Nephron progenitor cell (in vitro differentiated cells): Measurements from ENCODE around the gene PARD3.

Source experiments
- DNase-seq: peaks from one replicate; pipeline ENCODE4 v3.0.0; 2021
- H3K27ac Mint-ChIP-seq: 2 replicates; pipeline ENCODE4 v1.8.0; 2021; ENCODE audit warnings: mild to moderate bottlenecking, moderate library complexity, mixed read lengths
- H3K27me3 Mint-ChIP-seq: 2 replicates; pipeline ENCODE4 v1.8.0; 2021; ENCODE audit warnings: mild to moderate bottlenecking, low read depth, mixed read lengths; ENCODE audit not compliant: poor library complexity
- H3K36me3 Mint-ChIP-seq: 2 replicates; pipeline ENCODE4 v1.8.0; 2021; ENCODE audit warnings: low read depth, mixed read lengths
- H3K4me1 Mint-ChIP-seq: 2 replicates; pipeline ENCODE4 v1.8.0; 2021; ENCODE audit warnings: mixed read lengths
- H3K4me3 Mint-ChIP-seq: 2 replicates; pipeline ENCODE4 v1.8.0; 2021; ENCODE audit warnings: mild to moderate bottlenecking, moderate library complexity, mixed read lengths
- H3K9me3 Mint-ChIP-seq: 2 replicates; pipeline ENCODE4 v1.8.0; 2021; ENCODE audit warnings: mild to moderate bottlenecking, moderate library complexity, mixed read lengths
- TF ChIP-seq, protein P1 (sequence below): fragments of 200-600 bp; sonication (generic); IDR thresholded peaks from 2 replicates; pipeline ENCODE4 v1.5.0; 2021; ENCODE audit warnings: antibody characterized with exemption

The PARD3 gene

GRCh38 chr10:34633374-34633773 lies 181.7 kb downstream of the PARD3 start:
- H3K9me3 Mint-ChIP-seq: no peaks in the 10 kb centered on the region
- H3K4me3 Mint-ChIP-seq: no peak overlapping the region
- H3K36me3 Mint-ChIP-seq: peaks cover 22% of the 10 kb centered on the region
- no peak overlapping the region for H3K27ac Mint-ChIP-seq
- TF ChIP-seq, protein P1, sequence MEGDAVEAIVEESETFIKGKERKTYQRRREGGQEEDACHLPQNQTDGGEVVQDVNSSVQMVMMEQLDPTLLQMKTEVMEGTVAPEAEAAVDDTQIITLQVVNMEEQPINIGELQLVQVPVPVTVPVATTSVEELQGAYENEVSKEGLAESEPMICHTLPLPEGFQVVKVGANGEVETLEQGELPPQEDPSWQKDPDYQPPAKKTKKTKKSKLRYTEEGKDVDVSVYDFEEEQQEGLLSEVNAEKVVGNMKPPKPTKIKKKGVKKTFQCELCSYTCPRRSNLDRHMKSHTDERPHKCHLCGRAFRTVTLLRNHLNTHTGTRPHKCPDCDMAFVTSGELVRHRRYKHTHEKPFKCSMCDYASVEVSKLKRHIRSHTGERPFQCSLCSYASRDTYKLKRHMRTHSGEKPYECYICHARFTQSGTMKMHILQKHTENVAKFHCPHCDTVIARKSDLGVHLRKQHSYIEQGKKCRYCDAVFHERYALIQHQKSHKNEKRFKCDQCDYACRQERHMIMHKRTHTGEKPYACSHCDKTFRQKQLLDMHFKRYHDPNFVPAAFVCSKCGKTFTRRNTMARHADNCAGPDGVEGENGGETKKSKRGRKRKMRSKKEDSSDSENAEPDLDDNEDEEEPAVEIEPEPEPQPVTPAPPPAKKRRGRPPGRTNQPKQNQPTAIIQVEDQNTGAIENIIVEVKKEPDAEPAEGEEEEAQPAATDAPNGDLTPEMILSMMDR: no peak
- no peaks in the 10 kb centered on the region for H3K27me3 Mint-ChIP-seq
- H3K4me1 Mint-ChIP-seq: peaks cover 61% of the 10 kb centered on the region
- no peak for DNase-seq

GRCh38 chr10:34629084-34629483 lies 186.0 kb downstream of the PARD3 start:
- no peak overlapping the region for H3K4me3 Mint-ChIP-seq
- DNase-seq: no peak
- H3K27me3 Mint-ChIP-seq: no peaks in the 10 kb centered on the region
- H3K36me3 Mint-ChIP-seq: peaks cover 10% of the 10 kb centered on the region
- peaks cover 28% of the 10 kb centered on the region for H3K4me1 Mint-ChIP-seq
- no peak overlapping the region for H3K27ac Mint-ChIP-seq
- TF ChIP-seq, protein P1: no peak
- no peaks in the 10 kb centered on the region for H3K9me3 Mint-ChIP-seq

DNA sequence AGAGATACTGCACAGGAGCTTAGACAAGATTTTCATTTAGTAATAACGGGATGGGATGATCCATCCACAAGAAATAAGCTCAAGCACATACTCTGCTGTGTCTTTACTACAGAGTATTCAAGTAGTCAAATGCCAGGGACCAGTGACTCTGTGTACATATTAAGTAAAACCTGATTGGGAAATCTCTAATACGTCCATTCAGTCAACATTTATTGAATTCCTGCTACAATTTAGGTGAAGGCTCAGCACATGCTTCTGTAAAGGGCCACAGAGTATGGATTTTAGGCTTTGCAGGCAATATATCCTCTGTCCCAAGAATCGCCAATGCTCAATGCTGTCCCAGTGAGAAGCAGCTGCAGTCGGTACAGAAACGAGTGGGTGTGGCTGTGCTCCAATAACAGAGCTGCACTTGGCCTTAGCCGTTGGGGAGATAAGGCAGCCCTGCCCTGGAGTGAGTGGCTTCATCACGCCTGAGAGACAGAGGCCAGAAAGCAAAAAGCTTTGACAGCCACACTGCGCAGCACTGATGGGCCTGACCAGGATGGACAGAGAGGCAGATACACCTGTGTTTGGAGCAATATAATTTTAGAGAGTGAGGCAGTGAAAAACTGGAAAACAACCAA lies 186.8 kb downstream of the PARD3 start:
- H3K4me3 Mint-ChIP-seq: no peak overlapping the region
- no peak for DNase-seq
- H3K36me3 Mint-ChIP-seq: peaks cover 2% of the 10 kb centered on the region
- H3K27ac Mint-ChIP-seq: no peak overlapping the region
- no peaks in the 10 kb centered on the region for H3K9me3 Mint-ChIP-seq
- no peaks in the 10 kb centered on the region for H3K27me3 Mint-ChIP-seq
- TF ChIP-seq, protein P1: no peak
- peaks cover 23% of the 10 kb centered on the region for H3K4me1 Mint-ChIP-seq

- Mint-ChIP-seq H3K9me3 (no peaks in the 10 kb centered on the region), H3K36me3 (no peaks in the 10 kb centered on the region), H3K27ac (no peak overlapping the region), H3K4me3 (no peak overlapping the region), H3K4me1 (peaks cover 25% of the 10 kb centered on the region), H3K27me3 (no peaks in the 10 kb centered on the region)
- DNase-seq: no peak
- TF ChIP-seq, protein P1: no peak
These were observed 187.4 kb downstream of the PARD3 start for GRCh38 chr10:34627741-34628140.

DNA sequence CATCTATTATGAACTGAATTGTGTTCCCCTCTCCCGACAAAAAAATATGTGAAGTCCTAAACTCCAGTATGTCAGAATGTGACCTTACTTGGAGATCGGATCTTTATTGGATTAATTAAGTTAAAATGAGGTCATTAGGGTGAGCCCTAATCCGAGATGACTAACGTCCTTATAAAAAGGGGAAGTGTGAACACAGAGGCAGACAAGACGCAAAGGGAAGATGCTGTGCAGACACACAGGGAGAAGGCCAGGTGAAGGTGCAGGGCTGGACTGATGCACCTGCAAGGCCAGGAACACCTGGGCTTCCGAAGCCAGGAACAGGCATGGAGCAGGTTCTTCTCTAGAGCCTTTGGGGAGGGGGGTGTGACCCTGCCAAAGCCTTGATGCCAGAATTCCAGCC lies 187.8 kb downstream of the PARD3 start:
- Mint-ChIP-seq H3K27me3 (no peaks in the 10 kb centered on the region), H3K4me1 (peaks cover 28% of the 10 kb centered on the region), H3K36me3 (no peaks in the 10 kb centered on the region), H3K4me3 (no peak overlapping the region), H3K27ac (no peak overlapping the region), H3K9me3 (no peaks in the 10 kb centered on the region)
- DNase-seq: no peak
- TF ChIP-seq, protein P1: no peak

DNA sequence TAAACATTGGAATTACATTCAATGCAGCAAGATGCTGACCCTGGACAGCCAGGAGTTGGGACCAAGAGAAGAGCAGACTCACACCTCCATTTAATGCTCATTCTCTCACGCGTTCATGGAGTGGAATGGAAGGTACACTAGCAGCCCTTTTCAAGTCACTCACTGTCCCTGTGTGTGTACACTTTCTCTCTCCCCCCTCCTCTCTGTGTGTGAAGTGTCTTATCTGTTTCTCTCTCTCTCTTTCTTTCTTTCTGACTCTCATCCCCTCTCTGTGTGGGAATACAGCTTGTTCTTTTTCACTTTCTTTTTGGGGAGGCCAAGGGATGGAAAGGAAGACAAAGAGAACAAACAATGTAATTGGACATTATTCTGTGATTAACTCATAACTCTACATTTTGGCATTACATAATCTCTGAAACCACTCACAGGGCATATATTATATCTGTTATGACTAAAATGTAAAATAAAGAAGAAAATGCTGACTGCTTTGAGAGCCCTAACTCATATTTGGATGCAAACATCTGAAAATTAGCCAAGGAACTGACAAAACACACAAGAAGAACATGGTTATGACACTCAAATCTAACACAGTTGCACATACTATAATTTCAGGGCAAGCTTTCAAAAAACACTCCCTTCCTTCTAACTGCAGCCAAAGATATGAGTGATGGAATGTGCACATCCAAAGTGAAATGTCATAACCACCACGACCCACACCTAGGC lies 188.8 kb downstream of the PARD3 start:
- Mint-ChIP-seq H3K9me3 (no peaks in the 10 kb centered on the region), H3K27ac (no peak overlapping the region), H3K4me3 (no peak overlapping the region), H3K4me1 (peaks cover 32% of the 10 kb centered on the region), H3K36me3 (no peaks in the 10 kb centered on the region), H3K27me3 (no peaks in the 10 kb centered on the region)
- no peak for DNase-seq
- TF ChIP-seq, protein P1: no peak
